HepG2 (cell line): ENCODE measurements around the gene GSTP1.

ENCODE experiments used
- EP300 ChIP-seq, 3 experiments: sonication (generic) in 1 of 3; formaldehyde crosslinking in 1 of 3; IDR thresholded peaks; 2 replicates each; pipeline versions ENCODE4 v1.5.1 to v1.6.1; 2011 to 2020; ENCODE audit warnings: low read depth in 2 of 3, low read length in 2 of 3, borderline replicate concordance in 1 of 3, improper control_type of control experiment in 1 of 3, mild to moderate bottlenecking in 1 of 3, missing genetic modification reagents in 1 of 3, moderate library complexity in 1 of 3
- HHEX ChIP-seq: IDR thresholded peaks from 2 replicates; pipeline ENCODE4 v1.6.1; 2016; ENCODE audit warnings: control low read depth
- KMT2B ChIP-seq: IDR thresholded peaks from 2 replicates; pipeline ENCODE4 v1.6.1; 2016; ENCODE audit warnings: missing genetic modification reagents, missing compliant biosample characterization
- NFE2L2 ChIP-seq: fragments of 150-350 bp; IDR thresholded peaks from 2 replicates; pipeline ENCODE4 v1.6.1; 2014; ENCODE audit warnings: low read length
- PHF8 ChIP-seq: sonication (generic); formaldehyde crosslinking; IDR thresholded peaks from 2 replicates; pipeline ENCODE4 v1.5.0; 2020; ENCODE audit warnings: missing genetic modification reagents
- ZNF614 ChIP-seq: IDR thresholded peaks from 2 replicates; pipeline ENCODE4 v1.6.1; 2018; ENCODE audit warnings: missing biosample characterization, missing genetic modification reagents, inconsistent platforms, borderline replicate concordance
- TF ChIP-seq, protein P1 (sequence below): sonication (generic); formaldehyde crosslinking; IDR thresholded peaks from 2 replicates; pipeline ENCODE4 v1.5.0; 2020; ENCODE audit warnings: mild to moderate bottlenecking, missing genetic modification reagents, moderate library complexity
- TF ChIP-seq, protein P2 (sequence below): IDR thresholded peaks from 2 replicates; pipeline ENCODE4 v1.6.1; 2016; ENCODE audit warnings: low read depth, missing genetic modification reagents, missing compliant biosample characterization
- TF ChIP-seq, protein P3 (sequence below): sonication (generic); formaldehyde crosslinking; IDR thresholded peaks from 2 replicates; pipeline ENCODE4 v1.4.0; 2020; ENCODE audit warnings: missing genetic modification reagents, mild to moderate bottlenecking, borderline replicate concordance

DNA sequence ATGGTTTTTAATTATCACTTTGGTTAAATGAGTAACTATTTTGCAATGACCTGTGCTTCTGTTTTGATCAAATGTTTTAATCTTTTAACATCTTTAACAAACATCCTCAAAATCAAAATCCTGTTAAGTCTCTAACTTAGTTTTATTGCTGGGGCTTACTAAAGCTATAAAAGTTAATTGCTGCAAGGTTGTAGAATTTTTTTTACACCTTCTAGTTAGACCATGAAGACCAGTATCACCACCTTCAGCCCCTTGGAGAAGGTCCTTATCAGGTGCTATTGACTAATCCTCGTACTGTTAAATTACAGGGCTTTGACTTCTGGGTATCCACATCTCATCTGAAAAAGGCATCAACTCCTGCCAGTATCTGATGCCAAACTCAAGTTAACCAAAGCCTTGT lies 48.1 kb upstream of the GSTP1 start:
- TF ChIP-seq, protein P1, sequence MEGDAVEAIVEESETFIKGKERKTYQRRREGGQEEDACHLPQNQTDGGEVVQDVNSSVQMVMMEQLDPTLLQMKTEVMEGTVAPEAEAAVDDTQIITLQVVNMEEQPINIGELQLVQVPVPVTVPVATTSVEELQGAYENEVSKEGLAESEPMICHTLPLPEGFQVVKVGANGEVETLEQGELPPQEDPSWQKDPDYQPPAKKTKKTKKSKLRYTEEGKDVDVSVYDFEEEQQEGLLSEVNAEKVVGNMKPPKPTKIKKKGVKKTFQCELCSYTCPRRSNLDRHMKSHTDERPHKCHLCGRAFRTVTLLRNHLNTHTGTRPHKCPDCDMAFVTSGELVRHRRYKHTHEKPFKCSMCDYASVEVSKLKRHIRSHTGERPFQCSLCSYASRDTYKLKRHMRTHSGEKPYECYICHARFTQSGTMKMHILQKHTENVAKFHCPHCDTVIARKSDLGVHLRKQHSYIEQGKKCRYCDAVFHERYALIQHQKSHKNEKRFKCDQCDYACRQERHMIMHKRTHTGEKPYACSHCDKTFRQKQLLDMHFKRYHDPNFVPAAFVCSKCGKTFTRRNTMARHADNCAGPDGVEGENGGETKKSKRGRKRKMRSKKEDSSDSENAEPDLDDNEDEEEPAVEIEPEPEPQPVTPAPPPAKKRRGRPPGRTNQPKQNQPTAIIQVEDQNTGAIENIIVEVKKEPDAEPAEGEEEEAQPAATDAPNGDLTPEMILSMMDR (CRISPR knock-in tag): no peak
- TF ChIP-seq ZNF614 (CRISPR knock-in tag) (no peak), NFE2L2 (no peak), KMT2B (CRISPR knock-in tag) (no peak), HHEX (CRISPR knock-in tag) (no peak), EP300 (IDR thresholded peaks at IDR 0.05; ENCODE audit: low read depth in 2 of 2, low read length in 2 of 2) (no peak), EP300 (CRISPR knock-in tag; IDR thresholded peaks at IDR 0.05; ENCODE audit: borderline replicate concordance) (no peak), PHF8 (CRISPR knock-in tag) (no peak)
- TF ChIP-seq, protein P2, sequence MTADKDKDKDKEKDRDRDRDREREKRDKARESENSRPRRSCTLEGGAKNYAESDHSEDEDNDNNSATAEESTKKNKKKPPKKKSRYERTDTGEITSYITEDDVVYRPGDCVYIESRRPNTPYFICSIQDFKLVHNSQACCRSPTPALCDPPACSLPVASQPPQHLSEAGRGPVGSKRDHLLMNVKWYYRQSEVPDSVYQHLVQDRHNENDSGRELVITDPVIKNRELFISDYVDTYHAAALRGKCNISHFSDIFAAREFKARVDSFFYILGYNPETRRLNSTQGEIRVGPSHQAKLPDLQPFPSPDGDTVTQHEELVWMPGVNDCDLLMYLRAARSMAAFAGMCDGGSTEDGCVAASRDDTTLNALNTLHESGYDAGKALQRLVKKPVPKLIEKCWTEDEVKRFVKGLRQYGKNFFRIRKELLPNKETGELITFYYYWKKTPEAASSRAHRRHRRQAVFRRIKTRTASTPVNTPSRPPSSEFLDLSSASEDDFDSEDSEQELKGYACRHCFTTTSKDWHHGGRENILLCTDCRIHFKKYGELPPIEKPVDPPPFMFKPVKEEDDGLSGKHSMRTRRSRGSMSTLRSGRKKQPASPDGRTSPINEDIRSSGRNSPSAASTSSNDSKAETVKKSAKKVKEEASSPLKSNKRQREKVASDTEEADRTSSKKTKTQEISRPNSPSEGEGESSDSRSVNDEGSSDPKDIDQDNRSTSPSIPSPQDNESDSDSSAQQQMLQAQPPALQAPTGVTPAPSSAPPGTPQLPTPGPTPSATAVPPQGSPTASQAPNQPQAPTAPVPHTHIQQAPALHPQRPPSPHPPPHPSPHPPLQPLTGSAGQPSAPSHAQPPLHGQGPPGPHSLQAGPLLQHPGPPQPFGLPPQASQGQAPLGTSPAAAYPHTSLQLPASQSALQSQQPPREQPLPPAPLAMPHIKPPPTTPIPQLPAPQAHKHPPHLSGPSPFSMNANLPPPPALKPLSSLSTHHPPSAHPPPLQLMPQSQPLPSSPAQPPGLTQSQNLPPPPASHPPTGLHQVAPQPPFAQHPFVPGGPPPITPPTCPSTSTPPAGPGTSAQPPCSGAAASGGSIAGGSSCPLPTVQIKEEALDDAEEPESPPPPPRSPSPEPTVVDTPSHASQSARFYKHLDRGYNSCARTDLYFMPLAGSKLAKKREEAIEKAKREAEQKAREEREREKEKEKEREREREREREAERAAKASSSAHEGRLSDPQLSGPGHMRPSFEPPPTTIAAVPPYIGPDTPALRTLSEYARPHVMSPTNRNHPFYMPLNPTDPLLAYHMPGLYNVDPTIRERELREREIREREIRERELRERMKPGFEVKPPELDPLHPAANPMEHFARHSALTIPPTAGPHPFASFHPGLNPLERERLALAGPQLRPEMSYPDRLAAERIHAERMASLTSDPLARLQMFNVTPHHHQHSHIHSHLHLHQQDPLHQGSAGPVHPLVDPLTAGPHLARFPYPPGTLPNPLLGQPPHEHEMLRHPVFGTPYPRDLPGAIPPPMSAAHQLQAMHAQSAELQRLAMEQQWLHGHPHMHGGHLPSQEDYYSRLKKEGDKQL (CRISPR knock-in tag): no peak
- TF ChIP-seq, protein P3, sequence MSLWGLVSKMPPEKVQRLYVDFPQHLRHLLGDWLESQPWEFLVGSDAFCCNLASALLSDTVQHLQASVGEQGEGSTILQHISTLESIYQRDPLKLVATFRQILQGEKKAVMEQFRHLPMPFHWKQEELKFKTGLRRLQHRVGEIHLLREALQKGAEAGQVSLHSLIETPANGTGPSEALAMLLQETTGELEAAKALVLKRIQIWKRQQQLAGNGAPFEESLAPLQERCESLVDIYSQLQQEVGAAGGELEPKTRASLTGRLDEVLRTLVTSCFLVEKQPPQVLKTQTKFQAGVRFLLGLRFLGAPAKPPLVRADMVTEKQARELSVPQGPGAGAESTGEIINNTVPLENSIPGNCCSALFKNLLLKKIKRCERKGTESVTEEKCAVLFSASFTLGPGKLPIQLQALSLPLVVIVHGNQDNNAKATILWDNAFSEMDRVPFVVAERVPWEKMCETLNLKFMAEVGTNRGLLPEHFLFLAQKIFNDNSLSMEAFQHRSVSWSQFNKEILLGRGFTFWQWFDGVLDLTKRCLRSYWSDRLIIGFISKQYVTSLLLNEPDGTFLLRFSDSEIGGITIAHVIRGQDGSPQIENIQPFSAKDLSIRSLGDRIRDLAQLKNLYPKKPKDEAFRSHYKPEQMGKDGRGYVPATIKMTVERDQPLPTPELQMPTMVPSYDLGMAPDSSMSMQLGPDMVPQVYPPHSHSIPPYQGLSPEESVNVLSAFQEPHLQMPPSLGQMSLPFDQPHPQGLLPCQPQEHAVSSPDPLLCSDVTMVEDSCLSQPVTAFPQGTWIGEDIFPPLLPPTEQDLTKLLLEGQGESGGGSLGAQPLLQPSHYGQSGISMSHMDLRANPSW: no peak
